IPS DF 4.7 (cell line): ENCODE data around the gene ATP1B3.
"Not testable (repeated sequence)": the region's sequence is repeated elsewhere in the genome, so short reads cannot be mapped to it uniquely, and the experiment has no call there.

ENCODE experiments used
- DNase-seq: peaks from one replicate; pipeline ENCODE4 v3.0.0-alpha.2; 2013; ENCODE audit warnings: low spot score; ENCODE audit errors: extremely low read depth

ATP1B3 gene

GRCh38 chr3:141901914-141902313 lies 25.5 kb downstream of the ATP1B3 start:
- DNase-seq = no peak

- DNase-seq = no peak
Observed at GRCh38 chr3:141904203-141904602, 27.8 kb downstream of the ATP1B3 start.

- no peak for DNase-seq
Observed at GRCh38 chr3:141905129-141905528, 28.7 kb downstream of the ATP1B3 start.

DNA sequence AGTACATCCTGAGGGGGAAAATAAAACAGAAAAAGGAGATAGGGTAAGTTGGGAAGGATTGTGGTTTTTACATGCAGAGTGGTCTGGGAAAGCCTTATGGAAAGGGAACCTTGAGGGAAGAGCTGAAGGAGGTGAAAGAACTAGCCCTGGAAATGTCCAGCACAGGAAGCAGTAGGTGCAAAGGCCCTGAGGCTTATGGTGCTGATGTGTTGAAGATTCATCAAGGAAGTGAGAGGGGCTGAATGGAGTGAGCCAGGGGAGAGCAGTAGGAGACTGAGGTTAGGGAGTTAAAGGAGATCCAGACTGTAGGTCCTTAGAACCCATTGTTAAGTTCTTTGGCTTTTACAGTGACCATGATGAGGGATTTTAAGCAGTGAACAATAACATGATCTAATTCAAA lies 33.0 kb downstream of the ATP1B3 start:
- no peak for DNase-seq

- not testable (repeated sequence) for DNase-seq
Observed at GRCh38 chr3:141909986-141910385, 33.5 kb downstream of the ATP1B3 start.

- peak; percentile 19 for DNase-seq
Observed at GRCh38 chr3:141913150-141913811, 36.8 kb downstream of the ATP1B3 start.

- no peak for DNase-seq
Observed at GRCh38 chr3:141914311-141914710, 37.9 kb downstream of the ATP1B3 start.

- DNase-seq = no peak
Observed at GRCh38 chr3:141915016-141915415, 38.6 kb downstream of the ATP1B3 start.

DNA sequence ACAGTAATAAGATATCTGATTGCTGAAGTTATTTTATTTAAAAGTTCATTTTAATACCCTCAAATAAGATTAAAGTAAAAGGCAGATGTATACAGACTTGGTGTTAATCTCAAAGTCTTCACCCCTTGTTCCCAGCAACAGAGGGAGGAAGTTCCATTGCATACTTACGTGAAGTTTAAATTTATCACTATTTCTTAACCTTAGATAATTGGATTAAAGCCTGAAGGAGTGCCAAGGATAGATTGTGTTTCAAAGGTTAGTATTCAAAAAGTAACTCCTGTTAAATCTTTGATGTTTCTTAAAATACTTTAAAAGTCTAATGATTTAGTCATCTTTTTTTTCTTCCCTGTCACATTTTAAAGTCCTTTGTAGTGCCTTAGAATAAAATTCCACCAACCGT lies 39.3 kb downstream of the ATP1B3 start:
- DNase-seq = no peak

DNA sequence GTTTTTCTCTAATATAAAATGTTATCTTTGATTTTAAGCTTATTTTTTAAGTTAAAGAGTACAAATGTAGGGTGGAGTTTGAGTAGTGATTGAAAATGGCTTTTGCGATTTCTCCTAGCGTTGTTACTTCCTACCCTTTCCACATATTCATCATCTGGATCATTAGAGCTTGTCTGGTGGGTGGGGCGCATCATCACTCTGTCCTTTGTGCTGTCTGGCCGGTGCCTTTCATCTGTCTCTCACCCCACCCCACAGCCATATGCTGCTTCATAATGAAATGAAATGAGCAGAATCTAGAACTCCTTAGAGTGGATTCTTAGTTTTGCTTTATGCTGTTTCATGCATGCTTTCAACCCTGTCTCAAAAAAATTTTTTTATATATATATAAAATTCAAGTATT lies 44.3 kb downstream of the ATP1B3 start:
- no peak for DNase-seq

DNA sequence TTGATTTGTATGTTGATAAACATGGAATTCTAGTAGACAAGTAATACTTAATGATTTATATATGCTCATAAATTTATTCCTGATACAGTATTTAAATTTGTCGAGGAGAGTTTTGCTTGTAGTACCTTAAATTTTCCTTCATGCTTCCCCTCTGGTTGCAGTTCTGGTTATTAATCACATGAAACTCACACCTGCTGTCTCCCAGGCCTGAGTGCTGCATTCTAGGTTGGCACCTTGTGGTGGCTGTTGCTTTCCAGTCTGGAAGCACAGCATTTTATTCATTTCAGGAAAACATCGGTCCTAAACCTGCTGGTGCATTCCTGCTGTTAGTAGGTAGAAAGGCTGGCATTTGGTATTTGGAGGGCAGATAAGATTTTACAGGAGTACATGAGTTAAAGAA lies 44.9 kb downstream of the ATP1B3 start:
- DNase-seq = no peak

DNA sequence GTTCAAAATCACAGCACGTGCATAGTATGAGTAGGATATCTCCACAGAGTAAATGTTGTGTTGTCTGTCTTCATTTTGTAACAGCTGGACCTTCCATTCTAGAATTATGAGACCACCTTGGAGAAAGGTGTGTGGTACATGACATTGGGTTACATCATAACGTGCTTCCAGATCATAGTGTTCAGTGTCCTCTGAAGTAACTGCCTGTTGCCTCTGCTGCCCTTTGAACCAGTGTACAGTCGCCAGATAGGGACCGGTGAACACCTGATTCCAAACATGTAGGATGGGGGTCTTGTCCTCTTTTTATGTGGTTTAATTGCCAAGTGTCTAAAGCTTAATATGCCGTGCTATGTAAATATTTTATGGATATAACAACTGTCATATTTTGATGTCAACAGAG lies 49.2 kb downstream of the ATP1B3 start:
- DNase-seq = not testable (repeated sequence)

DNA sequence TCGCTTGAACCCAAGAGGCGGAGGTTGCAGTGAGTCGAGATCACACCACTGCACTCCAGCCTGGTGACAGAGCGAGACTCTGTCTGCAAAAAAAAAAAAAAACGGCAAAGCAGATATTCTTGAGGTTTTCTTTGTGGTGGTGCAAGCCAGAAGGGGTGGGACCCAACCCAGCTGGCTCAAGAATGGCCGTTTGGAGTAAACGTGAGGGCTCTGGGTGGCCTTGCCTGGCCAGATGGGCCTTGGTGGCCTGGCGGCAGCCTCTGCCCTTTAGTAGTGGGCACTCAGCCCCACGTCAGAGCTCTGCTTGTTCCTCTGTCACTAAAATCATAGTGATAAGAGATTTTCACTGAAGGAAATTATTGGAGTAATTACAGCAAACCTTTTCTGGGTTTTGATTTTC lies 50.5 kb downstream of the ATP1B3 start:
- no peak for DNase-seq

GRCh38 chr3:141928631-141929270 lies 52.3 kb downstream of the ATP1B3 start:
- no peak for DNase-seq

- DNase-seq = no peak
Observed at GRCh38 chr3:141929341-141929995, 53.0 kb downstream of the ATP1B3 start.

DNA sequence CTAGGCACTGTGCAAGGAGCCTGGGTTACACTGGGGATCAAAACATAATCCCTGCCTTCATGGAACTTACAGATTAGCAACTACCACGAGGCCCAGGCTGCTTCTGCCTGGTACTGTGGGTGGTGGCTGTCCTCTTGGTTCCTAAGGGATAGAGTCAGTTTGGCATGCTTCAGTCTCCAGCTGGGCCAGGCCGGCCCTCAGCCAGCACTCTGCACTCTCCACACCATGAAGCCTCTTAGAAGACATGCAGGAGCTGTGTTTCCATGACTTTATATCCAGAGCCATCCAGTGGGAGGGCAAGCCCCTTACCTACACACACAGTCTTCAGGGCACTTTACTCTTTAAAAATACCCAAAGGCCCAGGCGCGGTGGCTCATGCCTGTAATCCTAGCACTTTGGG lies 54.4 kb downstream of the ATP1B3 start:
- no peak for DNase-seq

GRCh38 chr3:141933421-141934300 lies 57.2 kb downstream of the ATP1B3 start:
- no peak for DNase-seq

DNA sequence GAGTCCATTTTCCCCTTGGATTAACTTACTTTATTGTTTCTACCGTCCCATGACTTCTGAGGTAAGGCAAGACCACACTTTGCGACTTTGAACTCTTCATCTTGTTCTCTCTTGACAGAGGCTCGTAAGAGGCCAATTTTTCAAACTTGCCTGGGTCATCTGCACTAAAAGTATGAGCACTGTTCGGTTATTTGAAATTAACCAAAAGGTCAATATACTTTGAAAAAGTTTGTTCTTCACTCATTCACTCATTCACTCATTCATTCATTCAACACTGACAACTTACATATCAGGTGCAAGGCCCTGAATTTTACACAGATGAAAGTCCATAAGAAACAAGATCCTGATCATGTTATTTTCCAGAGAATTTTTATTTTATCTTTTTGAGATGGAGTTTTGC lies 57.9 kb downstream of the ATP1B3 start:
- no peak for DNase-seq

GRCh38 chr3:141938011-141938500 lies 61.6 kb downstream of the ATP1B3 start:
- DNase-seq = no peak

- DNase-seq = no peak
Observed at GRCh38 chr3:141939759-141940158, 63.3 kb downstream of the ATP1B3 start.

DNA sequence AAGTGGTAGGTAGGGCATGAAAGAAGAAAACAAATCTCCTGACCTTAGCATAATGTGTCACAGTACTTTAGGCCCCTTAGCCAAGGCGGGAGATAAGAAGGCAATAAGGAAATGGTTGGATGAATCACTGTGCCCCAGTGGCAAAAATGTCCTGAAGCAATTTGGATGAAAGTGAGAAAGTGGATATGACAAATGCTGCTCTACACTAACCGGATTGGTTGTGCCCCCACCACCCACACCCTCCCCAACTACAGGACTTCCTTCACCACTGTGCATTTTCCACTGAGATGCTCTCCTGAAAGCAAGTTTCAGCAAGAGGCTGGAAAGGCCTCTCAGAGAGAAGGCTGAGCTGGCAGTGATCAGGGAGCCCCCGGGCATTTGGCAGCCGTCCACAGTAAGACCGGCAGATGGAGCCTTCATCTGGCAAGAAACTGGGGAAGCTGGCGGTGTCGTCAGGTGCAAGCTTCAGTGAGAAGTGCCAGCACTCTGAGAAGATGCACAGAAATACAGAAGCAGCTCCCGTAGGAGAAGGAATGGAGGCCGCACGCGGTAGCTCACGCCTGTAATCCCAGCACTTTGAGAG lies 63.8 kb downstream of the ATP1B3 start:
- DNase-seq = no peak
